ENCODE results near the gene CARMIL1.
"Not testable (repeated sequence)": the region's sequence is repeated elsewhere in the genome, so short reads cannot be mapped to it uniquely, and the experiment has no call there.

Gene CARMIL1

GRCh38 chr6:25277857-25278256 is 1.3 kb upstream of the CARMIL1 start:
- no peak for DNase-seq

GRCh38 chr6:25278261-25278913 is 787 bp upstream of the CARMIL1 start:
- DNase-seq, result no peak

- DNase-seq, result no peak
These were observed 672 bp downstream of the CARMIL1 start for GRCh38 chr6:25279748-25280343.

DNA sequence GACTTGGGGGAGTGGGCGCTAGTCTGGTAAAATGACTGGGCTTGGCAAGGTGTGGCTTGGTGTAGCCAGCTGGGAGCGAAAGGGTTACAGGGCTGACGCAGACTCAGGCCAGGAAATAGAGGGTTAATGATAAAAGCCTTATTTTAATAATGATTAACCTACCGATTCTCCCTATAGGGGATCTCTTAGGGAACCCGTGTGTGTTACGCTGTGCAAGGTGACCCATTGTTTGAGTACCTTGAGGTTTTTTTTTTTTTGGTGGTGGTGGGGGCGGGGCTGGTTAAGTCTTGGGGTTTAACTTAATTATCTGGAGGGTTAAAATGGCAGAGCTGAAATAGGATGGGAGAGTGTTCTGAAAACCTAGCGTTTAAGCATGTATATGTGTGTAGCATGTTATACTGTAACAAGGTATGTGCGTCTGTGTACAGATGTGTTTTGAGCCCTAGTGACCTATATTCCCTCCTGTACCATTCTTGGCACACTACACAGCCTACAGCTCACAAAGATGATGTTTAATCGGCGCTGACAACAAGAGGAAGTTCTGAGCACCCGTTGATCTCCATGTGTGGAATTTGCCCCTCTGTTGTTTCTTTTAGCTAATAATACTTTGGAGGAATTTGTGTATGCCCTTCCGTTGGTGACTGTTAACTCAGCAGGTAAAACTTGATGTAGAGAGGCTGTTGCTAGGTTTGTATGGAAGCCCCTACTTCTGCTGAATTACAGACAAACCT is 1.3 kb downstream of the CARMIL1 start:
- no peak for DNase-seq

DNA sequence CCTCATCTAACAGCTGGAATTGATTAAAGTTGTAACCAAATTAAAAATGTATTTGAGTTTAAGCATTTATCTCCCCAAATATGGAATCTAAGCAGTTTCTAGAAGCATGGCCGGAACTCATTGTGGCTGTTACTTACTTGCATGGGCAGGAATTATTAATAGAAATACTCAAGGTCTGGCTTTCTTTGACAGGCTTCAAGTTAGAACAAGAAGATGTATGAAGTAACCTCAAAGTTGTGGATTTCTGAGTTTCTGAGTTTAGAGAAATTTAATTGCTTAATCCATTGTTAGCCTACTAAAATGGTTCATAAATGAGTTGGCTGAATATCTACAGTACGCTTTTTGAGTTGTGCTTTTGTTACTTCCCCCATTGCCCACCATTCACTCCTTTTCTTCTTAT is 7.7 kb downstream of the CARMIL1 start:
- no peak for DNase-seq

DNA sequence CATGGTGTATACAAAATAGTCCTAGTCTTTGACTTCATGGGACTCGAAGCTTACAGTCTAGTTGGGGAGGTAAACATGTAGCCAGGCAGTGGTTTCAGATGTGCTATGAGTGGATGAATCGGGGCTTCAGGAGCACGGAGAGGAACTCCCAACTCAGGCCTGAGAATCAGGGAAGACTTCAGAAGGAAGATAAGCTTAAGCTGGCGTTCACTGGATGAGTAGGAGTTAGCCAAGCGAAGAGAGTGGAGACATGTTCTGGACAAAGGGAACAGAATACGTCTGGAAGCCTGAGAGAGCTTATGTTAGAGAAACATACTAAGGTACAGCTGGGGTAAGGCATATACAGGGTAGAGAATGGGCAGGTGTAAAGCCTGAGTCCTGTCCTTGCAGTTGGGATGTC is 8.8 kb downstream of the CARMIL1 start:
- DNase-seq, result no peak

GRCh38 chr6:25288518-25288917 is 9.3 kb downstream of the CARMIL1 start:
- no peak for DNase-seq

GRCh38 chr6:25290306-25291060 is 11.3 kb downstream of the CARMIL1 start:
- no peak for DNase-seq

- DNase-seq, result no peak
These were observed 13.2 kb downstream of the CARMIL1 start for GRCh38 chr6:25292384-25292783.

GRCh38 chr6:25295651-25296050 is 16.5 kb downstream of the CARMIL1 start:
- DNase-seq, result no peak

DNA sequence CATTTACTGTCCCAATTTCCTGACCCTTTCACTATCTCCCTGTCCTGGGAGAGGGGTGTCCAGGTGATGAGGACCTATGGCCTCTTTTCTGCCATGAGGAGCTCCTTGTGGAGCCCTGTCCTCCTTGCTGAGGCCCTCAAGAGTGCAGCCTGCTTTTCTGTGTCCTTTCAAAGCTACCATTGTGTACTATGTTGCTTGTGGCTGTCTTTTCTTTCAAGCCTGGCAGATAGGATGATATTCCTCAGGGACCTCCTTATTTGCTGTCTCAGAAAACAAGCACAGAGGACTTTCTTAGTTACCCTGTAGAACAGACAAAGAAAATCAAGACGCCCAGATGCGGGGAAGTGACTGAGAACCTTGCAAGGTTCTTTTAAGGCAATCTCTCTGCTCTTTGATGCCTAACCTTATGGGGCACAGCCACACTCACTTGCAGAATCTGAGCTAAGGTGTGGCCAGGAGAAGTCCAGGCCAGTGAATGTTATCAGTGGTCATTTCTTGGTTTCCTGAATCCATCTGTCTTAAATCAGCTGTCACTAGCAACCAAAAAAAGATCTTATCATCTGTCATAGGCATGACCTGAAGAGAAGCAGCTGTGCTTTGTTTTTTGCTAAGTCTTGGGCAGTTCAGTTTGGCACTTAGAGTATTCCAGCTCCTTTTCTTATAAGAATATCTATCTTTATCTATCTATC is 17.2 kb downstream of the CARMIL1 start:
- DNase-seq, result no peak

DNA sequence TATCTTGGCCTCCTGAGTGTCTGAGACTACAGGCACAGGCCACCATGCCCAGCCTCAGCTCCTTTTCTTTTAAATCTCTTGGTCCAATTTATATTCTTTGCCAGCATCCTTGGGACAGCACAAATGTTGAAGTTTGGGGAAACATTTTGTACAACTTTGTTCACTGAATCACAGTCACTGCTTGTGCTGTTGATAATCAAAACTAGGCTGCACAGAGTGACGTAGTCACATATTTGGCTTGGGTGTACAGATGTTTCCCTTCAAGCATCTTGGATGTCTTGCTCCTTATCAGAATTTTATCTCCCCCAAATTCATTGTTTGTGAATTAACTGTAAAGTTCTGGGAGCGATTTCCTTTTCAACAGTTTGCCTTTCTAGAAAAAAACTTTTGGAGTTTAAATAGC is 17.9 kb downstream of the CARMIL1 start:
- no peak for DNase-seq

GRCh38 chr6:25297823-25298522 is 18.8 kb downstream of the CARMIL1 start:
- DNase-seq, result no peak

GRCh38 chr6:25298523-25298865 is 19.3 kb downstream of the CARMIL1 start:
- DNase-seq, result not testable (repeated sequence)

DNA sequence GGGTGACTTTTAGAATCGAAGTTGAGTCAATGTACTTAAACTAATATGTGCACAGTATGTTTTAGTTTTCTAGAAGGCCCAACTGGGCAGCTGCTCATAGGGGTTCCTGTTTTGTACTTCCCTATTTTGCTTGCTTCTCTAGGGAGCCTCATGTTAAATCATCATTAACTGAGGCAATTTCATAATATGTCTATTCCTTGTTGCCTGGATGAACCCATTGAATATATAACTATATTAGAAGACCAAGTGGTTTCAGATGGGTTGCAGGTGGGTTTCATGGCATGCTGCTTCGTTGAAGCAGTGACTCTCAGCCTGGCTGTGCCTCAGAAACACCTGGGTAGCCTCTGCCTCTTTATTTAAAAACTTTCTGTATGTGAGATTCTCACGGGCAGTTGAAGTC is 22.2 kb downstream of the CARMIL1 start:
- DNase-seq, result no peak

- no peak for DNase-seq
These were observed 23.0 kb downstream of the CARMIL1 start for GRCh38 chr6:25302151-25302550.

DNA sequence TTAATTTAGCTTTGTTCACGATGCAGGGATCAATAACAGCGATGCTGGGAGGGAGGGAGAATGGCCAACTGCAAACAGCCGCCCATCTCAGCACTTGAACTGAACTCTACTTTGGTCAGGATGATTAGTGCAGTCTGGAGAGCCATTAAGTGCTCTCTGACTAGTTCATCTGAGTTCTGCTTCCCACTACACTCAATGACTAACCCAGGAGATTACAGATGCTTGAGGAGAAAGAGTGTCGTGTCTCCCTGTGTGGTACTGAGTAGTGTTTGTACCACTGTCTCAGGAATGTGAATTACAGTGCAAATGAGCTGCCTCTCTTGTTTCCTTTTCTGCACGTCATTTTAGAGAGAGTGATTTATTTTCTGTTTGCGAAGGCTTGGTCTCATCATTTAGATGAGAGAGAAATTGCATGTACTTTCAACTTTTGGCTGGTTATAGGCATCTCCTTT is 23.5 kb downstream of the CARMIL1 start:
- no peak for DNase-seq

- no peak for DNase-seq
These were observed 24.1 kb downstream of the CARMIL1 start for GRCh38 chr6:25303254-25303653.

- no peak for DNase-seq
These were observed 27.2 kb downstream of the CARMIL1 start for GRCh38 chr6:25306379-25306778.

- no peak for DNase-seq
These were observed 28.8 kb downstream of the CARMIL1 start for GRCh38 chr6:25307805-25308494.

- no peak for DNase-seq
These were observed 30.7 kb downstream of the CARMIL1 start for GRCh38 chr6:25309886-25310285.
